GM10266 (cell line): Measurements from ENCODE around the gene AQP12A.
"Not testable (repeated sequence)": the region's sequence is repeated elsewhere in the genome, so short reads cannot be mapped to it uniquely, and the experiment has no call there.

Experiments
- DNase-seq: peaks from one replicate; pipeline ENCODE4 v3.0.0; 2012; ENCODE audit errors: extremely low spot score
- CTCF ChIP-seq: IDR thresholded peaks from 2 replicates; pipeline ENCODE4 v1.5.1; 2012; ENCODE audit warnings: mild to moderate bottlenecking, low read depth; ENCODE audit not compliant: control insufficient read depth, insufficient read depth; ENCODE audit errors: missing control alignments

AQP12A gene

GRCh38 chr2:240648650-240649275, 42.9 kb upstream of the AQP12A start:
- DNase-seq = no peak
- TF ChIP-seq CTCF = no peak

- no peak for DNase-seq
- no peak for TF ChIP-seq CTCF
Observed at GRCh38 chr2:240649331-240649730, 42.3 kb upstream of the AQP12A start.

- no peak for TF ChIP-seq CTCF
- no peak for DNase-seq
Observed at GRCh38 chr2:240650254-240650965, 41.3 kb upstream of the AQP12A start.

- no peak for DNase-seq
Observed at GRCh38 chr2:240651185-240651584, 40.5 kb upstream of the AQP12A start.

GRCh38 chr2:240655931-240656886, 35.5 kb upstream of the AQP12A start:
- TF ChIP-seq CTCF = no peak
- DNase-seq = peak; percentile 79

More at GRCh38 chr2:240651185-240651584, 40.5 kb upstream of the AQP12A start:
- TF ChIP-seq CTCF = no peak

- DNase-seq = not testable (repeated sequence)
Observed at GRCh38 chr2:240659883-240660282, 31.8 kb upstream of the AQP12A start.

- DNase-seq = no peak
- TF ChIP-seq CTCF = no peak
Observed at GRCh38 chr2:240662681-240663080, 29.0 kb upstream of the AQP12A start.
